Measurements from ENCODE around the gene GSDME.
"Not testable (repeated sequence)": the region's sequence is repeated elsewhere in the genome, so short reads cannot be mapped to it uniquely, and the experiment has no call there.

GSDME gene

GRCh38 chr7:24757353-24758275, at the start of gene GSDME:
GSDME (minus strand) TSS chr7:24757464; CDS start chr7:24749774, 7,690 bp downstream.
- DNase-seq (ENCODE audit: low read depth) = no peak

GRCh38 chr7:24802300-24802699, 45.0 kb upstream of the GSDME start:
- DNase-seq (ENCODE audit: low read depth) = no peak

GRCh38 chr7:24801883-24802282, 44.6 kb upstream of the GSDME start:
- no peak for DNase-seq (ENCODE audit: low read depth)

GRCh38 chr7:24800667-24801066, 43.4 kb upstream of the GSDME start:
- no peak for DNase-seq (ENCODE audit: low read depth)

GRCh38 chr7:24800073-24800472, 42.8 kb upstream of the GSDME start:
- DNase-seq (ENCODE audit: low read depth) = no peak

GRCh38 chr7:24799506-24799905, 42.2 kb upstream of the GSDME start:
- DNase-seq (ENCODE audit: low read depth) = no peak

- no peak for DNase-seq (ENCODE audit: low read depth)
Observed at GRCh38 chr7:24798261-24798660, 41.0 kb upstream of the GSDME start.

- no peak for DNase-seq (ENCODE audit: low read depth)
Observed at GRCh38 chr7:24797270-24797669, 40.0 kb upstream of the GSDME start.

GRCh38 chr7:24795407-24795767, 38.1 kb upstream of the GSDME start:
- no peak for DNase-seq (ENCODE audit: low read depth)

GRCh38 chr7:24794751-24795406, 37.6 kb upstream of the GSDME start:
- not testable (repeated sequence) for DNase-seq (ENCODE audit: low read depth)

GRCh38 chr7:24793982-24794648, 36.9 kb upstream of the GSDME start:
- no peak for DNase-seq (ENCODE audit: low read depth)

GRCh38 chr7:24788961-24789576, 31.8 kb upstream of the GSDME start:
- no peak for DNase-seq (ENCODE audit: low read depth)

GRCh38 chr7:24788075-24788474, 30.8 kb upstream of the GSDME start:
- no peak for DNase-seq (ENCODE audit: low read depth)

GRCh38 chr7:24786941-24787340, 29.7 kb upstream of the GSDME start:
- no peak for DNase-seq (ENCODE audit: low read depth)

- DNase-seq (ENCODE audit: low read depth) = no peak
Observed at GRCh38 chr7:24786306-24786705, 29.0 kb upstream of the GSDME start.

- no peak for DNase-seq (ENCODE audit: low read depth)
Observed at GRCh38 chr7:24784277-24784676, 27.0 kb upstream of the GSDME start.

GRCh38 chr7:24783698-24784097, 26.4 kb upstream of the GSDME start:
- DNase-seq (ENCODE audit: low read depth) = no peak

- DNase-seq (ENCODE audit: low read depth) = no peak
Observed at GRCh38 chr7:24781106-24781505, 23.8 kb upstream of the GSDME start.

GRCh38 chr7:24779283-24779655, 22.0 kb upstream of the GSDME start:
- DNase-seq (ENCODE audit: low read depth) = no peak

- no peak for DNase-seq (ENCODE audit: low read depth)
Observed at GRCh38 chr7:24778543-24779282, 21.4 kb upstream of the GSDME start.

GRCh38 chr7:24777806-24778205, 20.5 kb upstream of the GSDME start:
- no peak for DNase-seq (ENCODE audit: low read depth)

- no peak for DNase-seq (ENCODE audit: low read depth)
Observed at GRCh38 chr7:24773646-24774045, 16.4 kb upstream of the GSDME start.

Data from T-helper 22 cell (primary cell).